Measurements from ENCODE around the gene CD37. TPM values are rescaled to one million over a fixed set of nuclear protein-coding genes. Genes with fewer than 3 reads are reported as not detected.
"Not testable (repeated sequence)": the region's sequence is repeated elsewhere in the genome, so short reads cannot be mapped to it uniquely, and the experiment has no call there.

Gene CD37
- total and polyA plus RNA-seq, 7 experiments from 2014 or later, result 192 to 416 (median 330) TPM

GRCh38 chr19:49309087-49309486 is 26.1 kb upstream of the CD37 start:
- Mint-ChIP-seq H3K36me3 (peaks cover 0 to 29% (median 24%) of the 10 kb centered on the region in 5 donors), H3K4me3 (no peak overlapping the region), H3K27me3 (peaks cover 0 to 2% (median 0%) of the 10 kb centered on the region in 5 donors), H3K9me3 (no peaks in the 10 kb centered on the region), H3K27ac (peak overlapping the region in 1 of 9 donors; percentile 37), H3K4me1 (peaks cover 0 to 8% (median 0%) of the 10 kb centered on the region in 7 donors)
- intact Hi-C loops (cut with micrococcal nuclease), result no loop called here
- no peak overlapping the region for H3K27ac ChIP-seq (ENCODE audit: low read depth, low read length)
- no peaks in the 10 kb centered on the region for H3K27me3 ChIP-seq (ENCODE audit: control insufficient read depth in 2 of 2, insufficient read depth in 2 of 2, low read length in 2 of 2)
- ChIA-PET CTCF (no interaction called here), POLR2A (no interaction called here)
- H3K9me3 ChIP-seq (ENCODE audit: control insufficient read depth in 2 of 3, low read length in 3 of 3), result no peaks in the 10 kb centered on the region
- H3K4me3 ChIP-seq (ENCODE audit: low read length), result no peak overlapping the region
- peaks cover 0 to 19% (median 0%) of the 10 kb centered on the region in 3 experiments for H3K36me3 ChIP-seq (ENCODE audit: control insufficient read depth in 2 of 3, insufficient read depth in 3 of 3, low read length in 3 of 3)
- H3K4me1 ChIP-seq (ENCODE audit: control insufficient read depth in 2 of 2, insufficient read depth in 2 of 2, low read length in 2 of 2), result no peaks in the 10 kb centered on the region
- DNase-seq, result no peak
- ATAC-seq, result no peak

- POLR2A ChIA-PET, result no interaction called here
- H3K4me3 Mint-ChIP-seq, result no peak overlapping the region
- peaks cover 5 to 25% (median 12%) of the 10 kb centered on the region in 7 donors for H3K4me1 Mint-ChIP-seq
- H3K27me3 ChIP-seq (ENCODE audit: control insufficient read depth in 2 of 2, insufficient read depth in 2 of 2, low read length in 2 of 2), result no peaks in the 10 kb centered on the region
- H3K9me3 Mint-ChIP-seq, result peaks cover 0 to 23% (median 11%) of the 10 kb centered on the region in 11 donors
- H3K4me3 ChIP-seq (ENCODE audit: low read length), result no peak overlapping the region
- H3K9me3 ChIP-seq (ENCODE audit: control insufficient read depth in 2 of 3, low read length in 3 of 3), result peaks cover 0 to 4% (median 0%) of the 10 kb centered on the region in 3 experiments
- H3K27ac Mint-ChIP-seq, result no peak overlapping the region
- peaks cover 4 to 55% (median 43%) of the 10 kb centered on the region in 5 donors for H3K36me3 Mint-ChIP-seq
- no peak for DNase-seq
- peaks cover 0 to 18% (median 0%) of the 10 kb centered on the region in 3 experiments for H3K36me3 ChIP-seq (ENCODE audit: control insufficient read depth in 2 of 3, insufficient read depth in 3 of 3, low read length in 3 of 3)
- H3K4me1 ChIP-seq (ENCODE audit: control insufficient read depth in 2 of 2, insufficient read depth in 2 of 2, low read length in 2 of 2), result no peaks in the 10 kb centered on the region
- peaks cover 0 to 2% (median 0%) of the 10 kb centered on the region in 5 donors for H3K27me3 Mint-ChIP-seq
- intact Hi-C loops (cut with micrococcal nuclease), result no loop called here
- no peak for ATAC-seq
- CTCF ChIA-PET, result interaction anchor here (1.6 kb wide), 1 partner anchor 14 kb away, joined by 4 read pairs; no protein-coding TSS in a partner anchor
- no peak overlapping the region for H3K27ac ChIP-seq (ENCODE audit: low read depth, low read length)
Measured at GRCh38 chr19:49315111-49315510, 20.1 kb upstream of the CD37 start.

GRCh38 chr19:49316284-49316683 is 18.9 kb upstream of the CD37 start:
- POLR2A ChIA-PET, result interaction anchor here (0.5 kb wide), 1 partner anchor 255 kb away, joined by 7 read pairs; no protein-coding TSS in a partner anchor
- H3K27me3 Mint-ChIP-seq, result peaks cover 0 to 2% (median 0%) of the 10 kb centered on the region in 5 donors
- CTCF ChIA-PET, result no interaction called here

GRCh38 chr19:49318296-49318695 is 16.9 kb upstream of the CD37 start:
- POLR2A ChIA-PET, result interaction anchor here (0.6 to 0.7 kb wide), 2 partner anchors 10 to 230 kb away, joined by 3 read pairs; no protein-coding TSS in a partner anchor
- H3K27me3 ChIP-seq (ENCODE audit: control insufficient read depth in 2 of 2, insufficient read depth in 2 of 2, low read length in 2 of 2), result no peaks in the 10 kb centered on the region
- H3K4me3 Mint-ChIP-seq, result no peak overlapping the region

More at GRCh38 chr19:49316284-49316683, 18.9 kb upstream of the CD37 start:
- Histone ChIP-seq H3K4me3 (ENCODE audit: low read length) (no peak overlapping the region), H3K27ac (ENCODE audit: low read depth, low read length) (no peak overlapping the region), H3K4me1 (ENCODE audit: control insufficient read depth in 2 of 2, insufficient read depth in 2 of 2, low read length in 2 of 2) (no peaks in the 10 kb centered on the region), H3K9me3 (ENCODE audit: control insufficient read depth in 2 of 3, low read length in 3 of 3) (peaks cover 0 to 4% (median 0%) of the 10 kb centered on the region in 3 experiments), H3K27me3 (ENCODE audit: control insufficient read depth in 2 of 2, insufficient read depth in 2 of 2, low read length in 2 of 2) (no peaks in the 10 kb centered on the region), H3K36me3 (ENCODE audit: control insufficient read depth in 2 of 3, insufficient read depth in 3 of 3, low read length in 3 of 3) (peaks cover 0 to 7% (median 0%) of the 10 kb centered on the region in 3 experiments)
- DNase-seq (no peak), ATAC-seq (no peak)
- Mint-ChIP-seq H3K4me1 (peaks cover 5 to 25% (median 12%) of the 10 kb centered on the region in 7 donors), H3K9me3 (peaks cover 0 to 26% (median 13%) of the 10 kb centered on the region in 11 donors), H3K27ac (peak overlapping the region in 2 of 9 donors; percentile 6 to 13), H3K4me3 (no peak overlapping the region), H3K36me3 (peaks cover 4 to 48% (median 31%) of the 10 kb centered on the region in 5 donors)
- intact Hi-C loops (cut with micrococcal nuclease), result no loop called here

GRCh38 chr19:49324801-49325576 is 10.2 kb upstream of the CD37 start, which contains the start of gene SLC6A16:
Gene SLC6A16, minus strand, starts transcription at chr19:49325191. Its CDS starts 13,844 bp downstream, at chr19:49311347.
- Histone ChIP-seq H3K36me3 (ENCODE audit: control insufficient read depth in 2 of 3, insufficient read depth in 3 of 3, low read length in 3 of 3) (peaks cover 0 to 10% (median 0%) of the 10 kb centered on the region in 3 experiments), H3K4me3 (ENCODE audit: low read length) (no peak within 1 kb of the TSS), H3K9me3 (ENCODE audit: control insufficient read depth in 2 of 3, low read length in 3 of 3) (no peaks in the 10 kb centered on the region), H3K27me3 (ENCODE audit: control insufficient read depth in 2 of 2, insufficient read depth in 2 of 2, low read length in 2 of 2) (no peaks in the 10 kb centered on the region), H3K4me1 (ENCODE audit: control insufficient read depth in 2 of 2, insufficient read depth in 2 of 2, low read length in 2 of 2) (no peaks in the 10 kb centered on the region), H3K27ac (ENCODE audit: low read depth, low read length) (no peak within 1 kb of the TSS)
- Mint-ChIP-seq H3K4me1 (peaks cover 14 to 27% (median 18%) of the 10 kb centered on the region in 7 donors), H3K4me3 (no peak within 1 kb of the TSS), H3K27me3 (no peaks in the 10 kb centered on the region), H3K36me3 (peaks cover 6 to 32% (median 27%) of the 10 kb centered on the region in 5 donors), H3K9me3 (peaks cover 0 to 7% (median 0%) of the 10 kb centered on the region in 11 donors), H3K27ac (no peak within 1 kb of the TSS)
- POLR2A ChIA-PET, result interaction anchor here (0.8 to 1.5 kb wide), 2 partner anchors 9 to 11 kb away, joined by 3 to 7 read pairs; no protein-coding TSS in a partner anchor
- DNase-seq (no peak), ATAC-seq (no peak)
- CTCF ChIA-PET, result interaction anchor here (1.5 kb wide), 1 partner anchor 23 kb away, joined by 3 read pairs; no protein-coding TSS in a partner anchor
- intact Hi-C loops (cut with micrococcal nuclease), result loop anchor here in 1 of 2 donors (10.0 kb wide), 1 partner anchor 60 kb away; no protein-coding TSS in a partner anchor

More at GRCh38 chr19:49318296-49318695, 16.9 kb upstream of the CD37 start:
- Histone ChIP-seq H3K36me3 (ENCODE audit: control insufficient read depth in 2 of 3, insufficient read depth in 3 of 3, low read length in 3 of 3) (peaks cover 0 to 4% (median 0%) of the 10 kb centered on the region in 3 experiments), H3K9me3 (ENCODE audit: control insufficient read depth in 2 of 3, low read length in 3 of 3) (peaks cover 0 to 4% (median 0%) of the 10 kb centered on the region in 3 experiments), H3K4me3 (ENCODE audit: low read length) (no peak overlapping the region), H3K27ac (ENCODE audit: low read depth, low read length) (no peak overlapping the region), H3K4me1 (ENCODE audit: control insufficient read depth in 2 of 2, insufficient read depth in 2 of 2, low read length in 2 of 2) (no peaks in the 10 kb centered on the region)
- no peak for DNase-seq
- H3K27me3 Mint-ChIP-seq, result peaks cover 0 to 2% (median 0%) of the 10 kb centered on the region in 5 donors
- CTCF ChIA-PET, result interaction anchor here (0.6 to 1.5 kb wide), 4 partner anchors 10 to 50 kb away, joined by 3 to 6 read pairs (median 5); partner anchors contain the start of gene CD37
- intact Hi-C loops (cut with micrococcal nuclease), result no loop called here
- H3K9me3 Mint-ChIP-seq, result peaks cover 0 to 26% (median 13%) of the 10 kb centered on the region in 11 donors
- H3K27ac Mint-ChIP-seq, result no peak overlapping the region
- H3K36me3 Mint-ChIP-seq, result peaks cover 4 to 48% (median 38%) of the 10 kb centered on the region in 5 donors
- ATAC-seq, result no peak
- H3K4me1 Mint-ChIP-seq, result peaks cover 5 to 27% (median 12%) of the 10 kb centered on the region in 7 donors

GRCh38 chr19:49325756-49326155 is 9.4 kb upstream of the CD37 start:
- not testable (repeated sequence) for H3K4me1 ChIP-seq (ENCODE audit: control insufficient read depth in 2 of 2, insufficient read depth in 2 of 2, low read length in 2 of 2); DNase-seq; H3K9me3 ChIP-seq (ENCODE audit: control insufficient read depth in 2 of 3, low read length in 3 of 3); H3K27me3 ChIP-seq (ENCODE audit: control insufficient read depth in 2 of 2, insufficient read depth in 2 of 2, low read length in 2 of 2); H3K9me3 Mint-ChIP-seq; H3K4me3 ChIP-seq (ENCODE audit: low read length); H3K27ac Mint-ChIP-seq; H3K27me3 Mint-ChIP-seq; H3K27ac ChIP-seq (ENCODE audit: low read depth, low read length); H3K4me3 Mint-ChIP-seq; ATAC-seq
- Mint-ChIP-seq H3K36me3 (peaks cover 10 to 33% (median 27%) of the 10 kb centered on the region in 5 donors), H3K4me1 (peaks cover 20 to 32% (median 24%) of the 10 kb centered on the region in 7 donors)
- peaks cover 0 to 14% (median 0%) of the 10 kb centered on the region in 3 experiments for H3K36me3 ChIP-seq (ENCODE audit: control insufficient read depth in 2 of 3, insufficient read depth in 3 of 3, low read length in 3 of 3)
- POLR2A ChIA-PET, result interaction anchor here (1.5 kb wide), 1 partner anchor 8 kb away, joined by 3 read pairs; no protein-coding TSS in a partner anchor
- CTCF ChIA-PET, result interaction anchor here (0.6 to 1.5 kb wide), 3 partner anchors 23 to 564 kb away, joined by 3 to 5 read pairs (median 3); no protein-coding TSS in a partner anchor
- intact Hi-C loops (cut with micrococcal nuclease), result loop anchor here in 1 of 2 donors (10.0 kb wide), 1 partner anchor 61 kb away; no protein-coding TSS in a partner anchor
